Esophagus muscularis mucosa (tissue), 4 donors: ENCODE measurements around the gene TADA3.

Source experiments
- CTCF ChIP-seq, 3 experiments: fragments of 200-600 bp in 2 of 3; fragments of 450-650 bp in 1 of 3; sonication (generic) in 2 of 3; IDR thresholded peaks; one replicate each; pipeline ENCODE4 v1.5.1; 2017 to 2019; ENCODE audit warnings: antibody characterized with exemption in 3 of 3, mild to moderate bottlenecking in 2 of 3, moderate library complexity in 1 of 3
- EP300 ChIP-seq: sonication (generic); formaldehyde crosslinking; IDR thresholded peaks from one replicate; pipeline ENCODE4 v1.6.1; 2017; ENCODE audit warnings: antibody characterized with exemption
- POLR2A ChIP-seq: fragments of 450-650 bp; IDR thresholded peaks from one replicate; pipeline ENCODE4 v1.6.1; 2017; ENCODE audit warnings: antibody characterized with exemption, moderate library complexity, mild to moderate bottlenecking, low read depth

GRCh38 chr3:9783954-9784353, 8.3 kb downstream of the TADA3 start:
- TF ChIP-seq CTCF (IDR thresholded peaks at IDR 0.05): no peak
- TF ChIP-seq EP300: no peak
- TF ChIP-seq POLR2A: no peak
